Pancreas (tissue), 10 donors: ENCODE measurements around the gene HDHD5. TPM values are rescaled to one million over a fixed set of nuclear protein-coding genes. Genes with fewer than 3 reads are reported as not detected.

Experiments
- ATAC-seq, 4 donors: fragments of 200-7000 bp; cut with Tn5 transposase; one replicate each; pipeline versions ENCODE4 v1.8.0 to v1.9.1; 2020; ENCODE audit warnings: mild to moderate bottlenecking in 4 of 4, moderate library complexity in 4 of 4
- DNase-seq, 6 donors: peaks; one replicate each; pipeline ENCODE4 v3.0.0-alpha.2; 2020
- FAIRE-seq: peaks from 2 replicates; lab custom pipeline; 2012; peaks lifted over from hg19 to GRCh38; lab: Jason Lieb, UNC
- H3K27ac ChIP-seq, 4 donors: fragments of 200-600 bp; sonication (generic); 1 replicate in 3 of 4; 2 replicates in 1 of 4; pipeline versions ENCODE4 v1.5.0 to v1.8.0; 2020
- H3K27me3 ChIP-seq, 4 donors: fragments of 200-600 bp; one replicate each; pipeline ENCODE4 v1.8.0; 2021
- H3K36me3 ChIP-seq, 3 donors: fragments of 200-600 bp; sonication (generic) in 1 of 3; one replicate each; pipeline versions ENCODE4 v1.5.0 to v1.8.0; 2020 to 2021
- H3K4me1 ChIP-seq, 3 donors: fragments of 200-600 bp; one replicate each; pipeline ENCODE4 v1.8.0; 2021
- H3K4me3 ChIP-seq, 4 donors: fragments of 200-600 bp; sonication (generic) in 2 of 4; one replicate each; pipeline versions ENCODE4 v1.5.0 to v1.8.0; 2020 to 2021
- H3K9me3 ChIP-seq, 4 donors: fragments of 200-600 bp; one replicate each; pipeline ENCODE4 v1.8.0; 2021
- WGBS, 2 donors: extraction: QIAGEN DNeasy Blood & Tissue Kit; methylation state at CpG; one replicate each; pipeline ENCODE4 v1.1.7; 2013; 5-methylcytosine and 5-hydroxymethylcytosine counted together
- intact Hi-C, 3 donors: fragments of 100-400 bp; cut with DNase I; formaldehyde crosslinking; loops; one replicate each; pipeline versions ENCODE4 v1.11.1 to v1.14.2; 2022
- polyA plus RNA-seq, 2 donors: library from polyadenylated mRNA; stranded (reverse); fragments of 200-250 nt; gene quantifications; one replicate each; pipeline ENCODE4 v1.2.3, GENCODE V29; 2013
- total RNA-seq, 6 donors: library from RNA; stranded (reverse); fragmentation: NEBNext Ultra II Directional in 4 of 6; extraction: Animal tissue kit (Norgen Biotek cat#: 25700) in 4 of 6; gene quantifications; one replicate each; pipeline versions ENCODE4 v1.2.1 to v1.2.4, GENCODE V29; 2021 to 2023
- TF ChIP-seq, protein P1 (sequence below), 4 donors: fragments of 200-600 bp; sonication (generic) in 3 of 4; IDR thresholded peaks; one replicate each; pipeline versions ENCODE4 v1.5.0 to v1.8.0; 2021; ENCODE audit warnings: antibody characterized with exemption in 4 of 4
- donor health status: healthy with polysubstance abuse.
- donor health status: DM: no; HTN: no; CAD: no; lungs with moderate emphysema.
- donor health status: DM: no; HTN: no; CAD: no.
- donor health status: control.
- donor health status: control.
- donor health status: Bipolar disorder and iron deficiency.
- donor health status: DM: yes; HTN: yes; CAD: no.
- donor health status: DM: no; HTN: no; CAD: no.
- donor health status: DM: no; HTN: no; CAD: no.
- donor health status: DM: yes; HTN: yes; CAD: no.

Gene HDHD5
- 10 to 100 TPM; 10.5 to 17.1 (median 16.8) TPM for total RNA-seq
- polyA plus RNA-seq: 10 to 100 TPM; 22.4 to 43.6 TPM

DNA sequence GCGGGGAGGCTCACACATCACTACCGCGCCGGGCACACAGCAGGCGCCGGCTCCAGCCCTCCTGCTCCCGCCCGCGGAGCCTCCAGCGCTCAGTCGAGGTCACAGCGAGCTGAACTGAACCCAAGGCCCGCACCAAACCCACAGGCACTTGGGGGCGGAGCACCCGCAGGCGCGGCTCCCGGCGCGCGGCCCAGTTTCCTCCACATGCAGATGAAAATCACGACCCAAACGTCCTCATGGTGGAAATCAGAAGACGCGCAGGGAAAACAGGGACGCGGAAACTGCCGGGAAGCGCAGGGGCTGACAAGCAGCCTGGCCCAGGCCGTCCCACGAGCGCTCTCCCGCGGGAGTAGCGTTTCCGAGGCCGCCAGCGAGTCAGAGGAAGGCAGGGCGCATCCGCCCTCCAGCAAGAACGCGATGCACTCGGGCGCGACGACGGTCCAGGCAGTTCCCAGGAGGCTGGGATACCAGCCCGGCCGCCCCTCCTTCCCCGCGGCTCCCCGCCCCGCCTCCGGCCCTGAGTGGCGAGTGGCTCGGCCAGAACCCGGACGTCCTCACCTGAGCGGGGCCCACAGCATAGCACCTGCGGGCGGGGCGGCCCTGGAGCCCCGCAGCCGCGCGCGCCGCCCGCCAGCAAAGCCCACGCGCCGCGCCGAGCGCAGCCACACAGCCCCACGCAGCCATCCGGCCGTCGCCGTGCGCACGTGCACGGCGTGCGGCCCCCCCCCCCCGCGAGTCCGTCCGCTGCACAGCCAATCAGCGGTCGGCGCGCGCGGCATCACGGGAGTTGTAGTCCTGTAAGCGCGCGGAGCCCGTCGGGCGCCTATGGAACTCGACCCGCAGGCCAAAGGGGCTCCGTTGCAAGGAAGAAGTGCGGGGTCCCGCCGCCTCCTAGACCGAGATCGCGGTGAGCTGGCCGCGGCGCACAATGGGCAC is at the start of gene HDHD5:
Gene HDHD5 (minus strand): TSS at position 710 of the 936 bp plus-strand sequence. CDS start 26 bp downstream, at position 684.
- 0% methylated on average over 109 to 114 of the region's 114 CpGs for WGBS, 2 donors
- Histone ChIP-seq H3K27me3 (no peaks in the 10 kb centered on the region), H3K36me3 (no peaks in the 10 kb centered on the region), H3K4me1 (peaks cover under 1 to 17% (median 8%) of the 10 kb centered on the region in 3 donors), H3K4me3 (peak within 1 kb of the TSS; percentile 54 to 90 (median 64)), H3K9me3 (no peaks in the 10 kb centered on the region), H3K27ac (peak within 1 kb of the TSS; percentile 76 to 89 (median 83))
- DNase-seq (peak; percentile 86 to 96 (median 90)), ATAC-seq (peak; percentile 89 to 95 (median 92)), FAIRE-seq (no peak)
- TF ChIP-seq, protein P1, sequence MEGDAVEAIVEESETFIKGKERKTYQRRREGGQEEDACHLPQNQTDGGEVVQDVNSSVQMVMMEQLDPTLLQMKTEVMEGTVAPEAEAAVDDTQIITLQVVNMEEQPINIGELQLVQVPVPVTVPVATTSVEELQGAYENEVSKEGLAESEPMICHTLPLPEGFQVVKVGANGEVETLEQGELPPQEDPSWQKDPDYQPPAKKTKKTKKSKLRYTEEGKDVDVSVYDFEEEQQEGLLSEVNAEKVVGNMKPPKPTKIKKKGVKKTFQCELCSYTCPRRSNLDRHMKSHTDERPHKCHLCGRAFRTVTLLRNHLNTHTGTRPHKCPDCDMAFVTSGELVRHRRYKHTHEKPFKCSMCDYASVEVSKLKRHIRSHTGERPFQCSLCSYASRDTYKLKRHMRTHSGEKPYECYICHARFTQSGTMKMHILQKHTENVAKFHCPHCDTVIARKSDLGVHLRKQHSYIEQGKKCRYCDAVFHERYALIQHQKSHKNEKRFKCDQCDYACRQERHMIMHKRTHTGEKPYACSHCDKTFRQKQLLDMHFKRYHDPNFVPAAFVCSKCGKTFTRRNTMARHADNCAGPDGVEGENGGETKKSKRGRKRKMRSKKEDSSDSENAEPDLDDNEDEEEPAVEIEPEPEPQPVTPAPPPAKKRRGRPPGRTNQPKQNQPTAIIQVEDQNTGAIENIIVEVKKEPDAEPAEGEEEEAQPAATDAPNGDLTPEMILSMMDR (IDR thresholded peaks at IDR 0.05): no peak
- intact Hi-C loops: no loop called here

DNA sequence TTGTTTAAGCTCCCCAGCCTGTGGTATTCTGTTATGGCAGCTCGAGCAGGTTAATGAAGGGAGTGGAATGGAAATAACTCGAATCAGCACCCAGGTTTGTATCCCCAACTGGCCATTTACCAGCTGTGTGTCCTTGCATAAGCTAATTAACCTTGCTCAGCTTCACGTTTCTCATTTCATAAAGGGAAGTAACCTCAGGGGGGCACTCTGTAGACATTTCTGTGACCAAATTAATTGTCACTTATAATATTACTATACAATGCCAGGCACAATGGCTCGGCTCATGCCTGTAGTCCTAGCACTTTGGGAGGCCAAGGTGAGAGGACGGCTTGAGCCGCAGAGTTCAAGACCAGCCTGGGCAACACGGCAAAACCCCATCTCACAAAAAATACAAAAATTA is 46.4 kb upstream of the HDHD5 start:
- no peaks in the 10 kb centered on the region for H3K36me3 ChIP-seq
- DNase-seq (no peak), FAIRE-seq (no peak), ATAC-seq (peak in 3 of 4 donors; percentile 22 to 57 (median 25))
- H3K4me3 ChIP-seq: no peak overlapping the region
- no peak overlapping the region for H3K27ac ChIP-seq
- no peaks in the 10 kb centered on the region for H3K9me3 ChIP-seq
- TF ChIP-seq, protein P1 (IDR thresholded peaks at IDR 0.05): no peak
- H3K27me3 ChIP-seq: no peaks in the 10 kb centered on the region
- intact Hi-C loops: no loop called here
- WGBS, 2 donors: 40 to 46% methylated on average over 7 of the region's 7 CpGs
- H3K4me1 ChIP-seq: no peaks in the 10 kb centered on the region

DNA sequence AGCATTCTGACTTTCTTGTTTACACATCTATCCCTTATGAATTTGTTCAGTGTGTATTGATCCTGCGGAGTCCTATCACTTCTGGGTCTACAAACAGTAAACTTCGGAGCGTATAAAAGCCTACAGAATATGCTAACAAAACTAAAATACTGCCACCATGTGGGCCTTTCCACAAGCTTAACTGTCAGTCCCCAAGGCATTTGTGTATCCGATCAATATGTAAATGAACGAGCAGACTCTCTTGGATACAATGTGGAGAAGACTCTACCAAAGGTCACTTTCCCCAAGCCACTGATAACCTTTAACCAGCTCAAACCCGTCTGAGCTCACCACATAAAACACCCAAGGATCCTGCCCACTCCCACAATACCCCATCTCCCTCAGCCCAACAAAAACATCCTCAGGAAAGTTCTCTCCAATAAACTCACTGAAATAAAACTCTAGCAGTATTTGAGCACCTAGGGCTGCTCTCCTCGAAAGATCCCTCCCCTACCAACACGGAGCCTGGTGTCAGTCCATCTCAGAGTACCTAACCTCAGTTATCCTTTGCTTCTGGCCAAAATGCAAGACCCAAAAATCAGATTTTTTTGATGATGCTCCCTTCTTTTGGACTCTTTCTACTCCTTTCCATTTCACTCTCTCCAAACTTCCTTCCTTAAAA is 42.3 kb upstream of the HDHD5 start:
- ATAC-seq (peak; percentile 49 to 79 (median 69)), DNase-seq (peak in 1 of 6 donors; percentile 17), FAIRE-seq (no peak)
- 5 to 10% methylated on average over 8 of the region's 8 CpGs for WGBS, 2 donors
- intact Hi-C loops: no loop called here
- Histone ChIP-seq H3K27ac (no peak overlapping the region), H3K4me1 (no peaks in the 10 kb centered on the region), H3K4me3 (no peak overlapping the region), H3K36me3 (no peaks in the 10 kb centered on the region), H3K27me3 (no peaks in the 10 kb centered on the region), H3K9me3 (no peaks in the 10 kb centered on the region)
- TF ChIP-seq, protein P1 (IDR thresholded peaks at IDR 0.05): peak in 3 of 4 donors; percentile 5 to 23 (median 18)

DNA sequence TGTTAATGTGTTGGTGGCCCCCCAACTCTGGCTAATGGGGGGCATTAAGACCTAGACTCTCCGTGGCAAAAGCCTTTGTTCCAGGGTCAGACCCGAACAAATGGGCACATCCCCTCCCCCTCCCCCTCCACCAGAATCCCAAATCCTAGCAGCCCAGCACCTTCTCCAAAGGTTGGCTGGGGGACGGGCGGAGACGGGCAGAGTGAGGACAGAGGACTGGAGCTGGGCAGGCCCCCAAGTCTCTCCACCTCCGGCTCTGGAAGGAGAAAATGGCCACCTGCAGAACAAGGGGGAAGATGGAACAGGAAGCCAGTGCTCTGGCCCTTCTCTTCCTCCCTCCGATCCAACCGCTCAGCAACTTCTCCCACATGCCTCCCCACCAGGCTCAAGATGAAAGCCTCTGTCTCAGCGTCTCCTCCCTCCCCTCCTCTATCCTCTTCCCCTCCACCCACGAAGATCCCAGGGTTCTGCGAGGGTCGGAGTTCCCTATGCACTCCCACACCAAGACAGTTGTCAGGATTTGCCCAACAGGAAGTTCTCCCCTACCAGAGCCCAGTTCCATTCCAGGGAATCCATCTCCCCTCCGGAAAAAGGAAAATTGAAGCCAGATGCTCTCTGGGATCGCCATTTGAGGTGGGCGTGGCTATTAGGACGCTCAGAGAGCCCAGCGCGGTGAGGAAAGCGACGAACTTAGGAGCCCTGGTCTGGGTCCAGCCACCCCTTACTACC is 40.1 kb upstream of the HDHD5 start:
- Histone ChIP-seq H3K27ac (peak overlapping the region in 1 of 4 donors; percentile 54), H3K9me3 (no peaks in the 10 kb centered on the region), H3K36me3 (no peaks in the 10 kb centered on the region), H3K27me3 (no peaks in the 10 kb centered on the region), H3K4me3 (peak overlapping the region in 3 of 4 donors; percentile 1 to 31 (median 26)), H3K4me1 (no peaks in the 10 kb centered on the region)
- DNase-seq: peak in 2 of 6 donors; percentile 11 to 37
- peak; percentile 65 to 80 (median 70) for ATAC-seq
- intact Hi-C loops: no loop called here
- no peak for FAIRE-seq
- TF ChIP-seq, protein P1 (IDR thresholded peaks at IDR 0.05): no peak
- WGBS, 2 donors: 12 to 26% methylated on average over 18 to 20 of the region's 20 CpGs
